IPS-20b (cell line): ENCODE data around the gene TNKS2.

Experiments used
- H3K27ac ChIP-seq: one replicate; pipeline ENCODE4 v1.5.1; 2013; ENCODE audit warnings: low read length
- H3K27me3 ChIP-seq: 2 replicates; pipeline ENCODE4 v1.6.1; 2013; ENCODE audit warnings: mild to moderate bottlenecking, low read length, inconsistent platforms; ENCODE audit not compliant: insufficient read depth
- H3K36me3 ChIP-seq: 2 replicates; pipeline ENCODE4 v1.6.1; 2013; ENCODE audit warnings: low read depth, mild to moderate bottlenecking, inconsistent platforms, low read length, moderate library complexity; ENCODE audit not compliant: insufficient read depth
- H3K4me1 ChIP-seq: 2 replicates; pipeline ENCODE4 v1.6.1; 2013; ENCODE audit warnings: mild to moderate bottlenecking, control low read depth, inconsistent platforms, low read length, moderate library complexity; ENCODE audit not compliant: insufficient read depth
- H3K4me3 ChIP-seq: 2 replicates; pipeline ENCODE4 v1.5.1; 2013; ENCODE audit warnings: mild to moderate bottlenecking, low read length, inconsistent platforms
- H3K9ac ChIP-seq: 2 replicates; pipeline ENCODE4 v1.6.1; 2013; ENCODE audit warnings: low read depth, mild to moderate bottlenecking, inconsistent platforms, low read length, moderate library complexity
- H3K9me3 ChIP-seq: 2 replicates; pipeline ENCODE4 v1.6.1; 2013; ENCODE audit warnings: mild to moderate bottlenecking, low read depth, low read length, inconsistent platforms; ENCODE audit not compliant: insufficient read depth

Gene TNKS2

GRCh38 chr10:91897421-91897820, 99.2 kb downstream of the TNKS2 start:
- no peak overlapping the region for H3K4me3 ChIP-seq
- peaks cover 7% of the 10 kb centered on the region for H3K4me1 ChIP-seq
- no peaks in the 10 kb centered on the region for H3K36me3 ChIP-seq
- no peak overlapping the region for H3K27ac ChIP-seq
- no peak overlapping the region for H3K9ac ChIP-seq
- no peaks in the 10 kb centered on the region for H3K9me3 ChIP-seq
- no peaks in the 10 kb centered on the region for H3K27me3 ChIP-seq

GRCh38 chr10:91901784-91902677, 103.8 kb downstream of the TNKS2 start:
- Histone ChIP-seq H3K9ac (peak overlapping the region; percentile 44; the same call in 1 of the 2 replicates), H3K4me3 (no peak overlapping the region), H3K9me3 (no peaks in the 10 kb centered on the region), H3K36me3 (peaks cover 20% of the 10 kb centered on the region; the same call in 1 of the 2 replicates), H3K27me3 (no peaks in the 10 kb centered on the region), H3K4me1 (peaks cover 13% of the 10 kb centered on the region), H3K27ac (no peak overlapping the region)

- H3K9ac ChIP-seq: peak overlapping the region; percentile 93; the same call in 1 of the 2 replicates
- H3K4me3 ChIP-seq: peak overlapping the region; percentile 96
- no peak overlapping the region for H3K27ac ChIP-seq
- no peaks in the 10 kb centered on the region for H3K9me3 ChIP-seq
- no peaks in the 10 kb centered on the region for H3K27me3 ChIP-seq
- peaks cover 18% of the 10 kb centered on the region for H3K4me1 ChIP-seq
- H3K36me3 ChIP-seq: peaks cover 24% of the 10 kb centered on the region; the same call in 1 of the 2 replicates
These were observed 108.9 kb downstream of the TNKS2 start for GRCh38 chr10:91907033-91907594.

GRCh38 chr10:91907914-91908336, 109.7 kb downstream of the TNKS2 start:
- Histone ChIP-seq H3K36me3 (peaks cover 24% of the 10 kb centered on the region; the same call in 1 of the 2 replicates), H3K9ac (peak overlapping the region; percentile 93; the same call in 1 of the 2 replicates), H3K27me3 (no peaks in the 10 kb centered on the region), H3K4me1 (peaks cover 12% of the 10 kb centered on the region; the same call in 1 of the 2 replicates), H3K27ac (peak overlapping the region; percentile 72), H3K9me3 (no peaks in the 10 kb centered on the region), H3K4me3 (peak overlapping the region; percentile 96)

GRCh38 chr10:91908337-91909116, 110.3 kb downstream of the TNKS2 start:
- no peaks in the 10 kb centered on the region for H3K9me3 ChIP-seq
- peak overlapping the region; percentile 78 for H3K27ac ChIP-seq
- H3K4me3 ChIP-seq: peak overlapping the region; percentile 96
- H3K4me1 ChIP-seq: peaks cover 12% of the 10 kb centered on the region; the same call in 1 of the 2 replicates
- peak overlapping the region; percentile 93; the same call in 1 of the 2 replicates for H3K9ac ChIP-seq
- peaks cover 24% of the 10 kb centered on the region; the same call in 1 of the 2 replicates for H3K36me3 ChIP-seq
- H3K27me3 ChIP-seq: no peaks in the 10 kb centered on the region

- H3K4me3 ChIP-seq: peak within 1 kb of the TSS; percentile 96
- peaks cover 24% of the 10 kb centered on the region; the same call in 1 of the 2 replicates for H3K36me3 ChIP-seq
- no peaks in the 10 kb centered on the region for H3K9me3 ChIP-seq
- H3K27me3 ChIP-seq: no peaks in the 10 kb centered on the region
- peak within 1 kb of the TSS; percentile 93; the same call in 1 of the 2 replicates for H3K9ac ChIP-seq
- peak within 1 kb of the TSS; percentile 78 for H3K27ac ChIP-seq
- H3K4me1 ChIP-seq: peaks cover 12% of the 10 kb centered on the region; the same call in 1 of the 2 replicates
These were observed 111.0 kb downstream of the TNKS2 start, which contains the start of gene FGFBP3 for GRCh38 chr10:91909117-91909677. TSS of gene FGFBP3 (minus strand) at chr10:91909486. CDS start at chr10:91908969, 517 bp downstream.

GRCh38 chr10:91910467-91910866, 112.2 kb downstream of the TNKS2 start:
- H3K4me1 ChIP-seq: peaks cover 12% of the 10 kb centered on the region; the same call in 1 of the 2 replicates
- H3K36me3 ChIP-seq: peaks cover 18% of the 10 kb centered on the region; the same call in 1 of the 2 replicates
- no peaks in the 10 kb centered on the region for H3K9me3 ChIP-seq
- H3K9ac ChIP-seq: no peak overlapping the region
- H3K27me3 ChIP-seq: no peaks in the 10 kb centered on the region
- no peak overlapping the region for H3K4me3 ChIP-seq
- H3K27ac ChIP-seq: no peak overlapping the region
